ENCODE data around the gene MED27.

Gene MED27

DNA sequence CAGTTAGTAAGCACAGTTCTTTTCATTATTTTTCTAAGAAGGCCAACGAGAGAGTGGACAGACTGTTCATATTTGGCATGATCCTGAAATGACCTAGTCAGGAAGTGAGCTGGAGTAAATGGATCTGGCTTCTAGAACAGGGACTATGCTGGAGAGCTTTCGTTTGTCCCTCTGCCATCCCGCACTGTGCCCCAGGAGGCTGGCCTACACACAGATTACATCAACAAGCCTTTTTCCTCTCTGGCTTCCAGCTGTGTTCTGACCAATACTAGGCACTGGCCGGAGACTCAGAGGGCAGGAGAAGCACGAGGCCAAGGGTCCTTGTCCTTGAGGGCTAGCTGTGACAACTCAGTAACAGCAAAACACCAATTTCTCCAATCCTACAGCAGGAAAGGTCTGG, 127.8 kb downstream of the MED27 start:
- Histone ChIP-seq H3K9me3 (ENCODE audit: control insufficient read depth, insufficient read depth, low read length) (no peaks in the 10 kb centered on the region), H3K36me3 (ENCODE audit: control insufficient read depth, insufficient read depth, low read length) (no peaks in the 10 kb centered on the region), H3K27ac (ENCODE audit: low read length) (no peak overlapping the region), H3K27me3 (ENCODE audit: control insufficient read depth, insufficient read depth, low read length) (no peaks in the 10 kb centered on the region), H3K4me1 (ENCODE audit: control insufficient read depth, insufficient read depth, low read length) (peaks cover 1% of the 10 kb centered on the region; the same call in 1 of the 2 replicates), H3K4me3 (ENCODE audit: low read length) (no peak overlapping the region)
- DNase-seq (ENCODE audit: low read depth, low spot score), result no peak
- WGBS (ENCODE audit: insufficient coverage, insufficient read length), result no CpG with 5 or more reads among the region's 5 CpGs

DNA sequence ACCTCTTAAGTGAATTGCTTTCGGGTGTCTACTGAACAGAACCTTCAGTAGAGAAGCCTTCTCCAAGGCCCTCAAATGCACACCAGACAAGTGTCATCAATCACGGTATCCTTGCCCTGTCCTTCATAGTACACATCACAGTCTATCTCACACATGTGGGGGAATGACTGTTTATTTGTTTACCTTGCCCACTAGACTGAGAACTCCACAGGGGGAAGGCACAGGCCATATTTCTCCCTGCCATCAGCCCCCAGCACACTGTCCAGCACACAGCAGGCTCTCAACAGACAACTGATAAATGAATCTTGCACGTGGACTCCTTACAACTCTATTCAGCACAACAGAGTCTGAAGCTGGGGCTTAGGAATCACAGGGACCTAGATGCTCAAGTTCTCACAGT, 128.5 kb downstream of the MED27 start:
- WGBS (ENCODE audit: insufficient coverage, insufficient read length), result no CpG with 5 or more reads among the region's 3 CpGs
- H3K36me3 ChIP-seq (ENCODE audit: control insufficient read depth, insufficient read depth, low read length), result no peaks in the 10 kb centered on the region
- DNase-seq (ENCODE audit: low read depth, low spot score), result no peak
- no peak overlapping the region for H3K4me3 ChIP-seq (ENCODE audit: low read length)
- peaks cover 1% of the 10 kb centered on the region; the same call in 1 of the 2 replicates for H3K4me1 ChIP-seq (ENCODE audit: control insufficient read depth, insufficient read depth, low read length)
- no peaks in the 10 kb centered on the region for H3K27me3 ChIP-seq (ENCODE audit: control insufficient read depth, insufficient read depth, low read length)
- no peaks in the 10 kb centered on the region for H3K9me3 ChIP-seq (ENCODE audit: control insufficient read depth, insufficient read depth, low read length)
- H3K27ac ChIP-seq (ENCODE audit: low read length), result no peak overlapping the region

DNA sequence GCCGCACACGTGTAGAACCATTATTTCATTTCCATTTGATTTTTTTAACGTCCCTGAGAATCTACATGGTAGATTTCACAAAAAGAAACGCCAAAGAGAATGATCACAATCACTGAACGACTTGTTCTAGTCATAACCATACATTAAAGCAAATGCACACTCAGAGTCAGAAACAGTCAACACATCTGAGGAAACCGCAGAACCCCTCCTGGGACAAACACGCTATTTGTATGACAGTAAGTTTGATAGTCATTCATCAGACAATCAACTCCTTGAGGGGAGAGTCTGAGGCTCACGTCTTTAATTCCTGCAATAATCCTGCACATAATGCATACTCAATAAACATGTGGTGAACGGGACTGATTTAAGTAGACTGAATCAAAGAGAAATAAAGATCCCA, 129.2 kb downstream of the MED27 start:
- Histone ChIP-seq H3K27me3 (ENCODE audit: control insufficient read depth, insufficient read depth, low read length) (no peaks in the 10 kb centered on the region), H3K9me3 (ENCODE audit: control insufficient read depth, insufficient read depth, low read length) (no peaks in the 10 kb centered on the region), H3K27ac (ENCODE audit: low read length) (no peak overlapping the region), H3K4me1 (ENCODE audit: control insufficient read depth, insufficient read depth, low read length) (peaks cover 1% of the 10 kb centered on the region; the same call in 1 of the 2 replicates), H3K4me3 (ENCODE audit: low read length) (no peak overlapping the region), H3K36me3 (ENCODE audit: control insufficient read depth, insufficient read depth, low read length) (no peaks in the 10 kb centered on the region)
- no peak for DNase-seq (ENCODE audit: low read depth, low spot score)
- WGBS (ENCODE audit: insufficient coverage, insufficient read length), result no CpG with 5 or more reads among the region's 9 CpGs

DNA sequence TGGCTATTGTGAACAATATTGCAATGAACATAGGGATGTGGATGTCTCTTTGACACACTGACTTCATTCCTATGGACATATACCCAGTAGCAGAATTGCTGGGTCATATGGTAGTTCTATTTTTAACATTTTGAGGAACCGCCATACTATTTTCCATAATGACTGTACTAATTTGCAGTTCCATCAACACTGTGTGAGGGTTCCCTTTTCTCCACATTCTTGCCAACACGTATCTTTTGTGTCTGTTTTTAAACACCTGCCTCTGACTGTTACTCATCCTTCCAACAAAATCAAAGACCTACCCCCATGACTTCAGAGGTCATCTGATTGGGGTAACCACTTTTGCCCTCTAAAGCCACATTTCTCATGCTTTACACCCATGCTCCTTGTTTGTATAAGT, 133.5 kb downstream of the MED27 start:
- Histone ChIP-seq H3K27ac (ENCODE audit: low read length) (no peak overlapping the region), H3K9me3 (ENCODE audit: control insufficient read depth, insufficient read depth, low read length) (no peaks in the 10 kb centered on the region), H3K4me1 (ENCODE audit: control insufficient read depth, insufficient read depth, low read length) (peaks cover 2% of the 10 kb centered on the region; the same call in 1 of the 2 replicates), H3K36me3 (ENCODE audit: control insufficient read depth, insufficient read depth, low read length) (no peaks in the 10 kb centered on the region), H3K27me3 (ENCODE audit: control insufficient read depth, insufficient read depth, low read length) (no peaks in the 10 kb centered on the region), H3K4me3 (ENCODE audit: low read length) (no peak overlapping the region)
- DNase-seq (ENCODE audit: low read depth, low spot score), result no peak
- no CpG with 5 or more reads among the region's 2 CpGs for WGBS (ENCODE audit: insufficient coverage, insufficient read length)

DNA sequence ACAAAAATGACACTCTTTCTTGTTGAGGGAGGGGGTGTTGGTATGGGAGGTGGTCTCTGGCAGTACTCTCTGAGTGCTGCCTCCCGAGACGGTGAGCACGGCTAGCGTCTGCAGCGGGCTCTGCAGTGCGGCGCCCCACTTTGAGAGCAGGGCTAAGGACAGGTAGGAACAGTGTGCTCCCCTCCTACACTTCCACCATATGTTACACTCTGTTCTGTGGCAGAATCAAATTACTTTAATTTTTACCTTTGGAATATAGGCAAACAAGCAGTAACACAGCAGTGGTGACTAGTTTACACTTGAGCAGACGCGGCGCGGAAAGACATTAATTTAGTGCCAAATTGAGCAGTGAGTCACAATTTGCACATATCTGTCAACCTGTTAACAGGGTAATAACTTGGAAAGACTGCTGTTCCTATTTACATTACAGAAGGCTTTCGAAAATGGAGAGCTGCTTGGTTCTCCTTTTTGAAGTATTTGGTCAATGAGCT, 136.3 kb downstream of the MED27 start:
- Histone ChIP-seq H3K4me3 (ENCODE audit: low read length) (no peak overlapping the region), H3K4me1 (ENCODE audit: control insufficient read depth, insufficient read depth, low read length) (peaks cover 2% of the 10 kb centered on the region; the same call in 1 of the 2 replicates), H3K36me3 (ENCODE audit: control insufficient read depth, insufficient read depth, low read length) (no peaks in the 10 kb centered on the region), H3K9me3 (ENCODE audit: control insufficient read depth, insufficient read depth, low read length) (no peaks in the 10 kb centered on the region), H3K27me3 (ENCODE audit: control insufficient read depth, insufficient read depth, low read length) (no peaks in the 10 kb centered on the region), H3K27ac (ENCODE audit: low read length) (no peak overlapping the region)
- no CpG with 5 or more reads among the region's 12 CpGs for WGBS (ENCODE audit: insufficient coverage, insufficient read length)
- no peak for DNase-seq (ENCODE audit: low read depth, low spot score)

DNA sequence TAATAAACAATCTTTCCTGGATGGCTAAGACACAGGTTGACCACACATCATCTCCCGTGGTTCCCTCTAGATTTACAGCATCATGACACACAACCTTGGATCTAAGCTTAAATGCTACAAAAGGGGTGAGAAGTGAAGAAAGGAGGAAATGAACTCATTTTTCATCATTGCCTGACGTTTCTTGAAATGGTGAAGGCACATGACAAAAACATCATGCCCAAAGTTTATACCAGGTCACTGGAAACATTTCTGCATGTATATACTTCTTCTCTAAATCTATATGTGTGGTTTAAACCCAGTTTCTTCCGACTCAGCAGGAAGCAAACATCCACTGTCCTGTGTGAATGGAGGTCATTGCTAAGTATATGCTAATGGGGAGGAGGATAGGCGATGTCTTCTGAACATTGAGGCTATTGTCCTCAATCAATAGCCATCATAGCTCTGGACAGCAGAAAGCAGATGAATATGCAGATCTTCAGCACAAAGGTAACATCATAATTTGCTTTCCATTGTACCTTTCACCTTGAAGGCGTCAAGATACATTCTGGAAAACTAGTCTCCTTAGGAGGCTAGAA, 137.4 kb downstream of the MED27 start:
- H3K27me3 ChIP-seq (ENCODE audit: control insufficient read depth, insufficient read depth, low read length), result no peaks in the 10 kb centered on the region
- DNase-seq (ENCODE audit: low read depth, low spot score), result no peak
- no CpG with 5 or more reads among the region's 5 CpGs for WGBS (ENCODE audit: insufficient coverage, insufficient read length)
- H3K9me3 ChIP-seq (ENCODE audit: control insufficient read depth, insufficient read depth, low read length), result no peaks in the 10 kb centered on the region
- H3K27ac ChIP-seq (ENCODE audit: low read length), result no peak overlapping the region
- H3K4me3 ChIP-seq (ENCODE audit: low read length), result no peak overlapping the region
- no peaks in the 10 kb centered on the region for H3K36me3 ChIP-seq (ENCODE audit: control insufficient read depth, insufficient read depth, low read length)
- H3K4me1 ChIP-seq (ENCODE audit: control insufficient read depth, insufficient read depth, low read length), result peaks cover 2% of the 10 kb centered on the region; the same call in 1 of the 2 replicates

DNA sequence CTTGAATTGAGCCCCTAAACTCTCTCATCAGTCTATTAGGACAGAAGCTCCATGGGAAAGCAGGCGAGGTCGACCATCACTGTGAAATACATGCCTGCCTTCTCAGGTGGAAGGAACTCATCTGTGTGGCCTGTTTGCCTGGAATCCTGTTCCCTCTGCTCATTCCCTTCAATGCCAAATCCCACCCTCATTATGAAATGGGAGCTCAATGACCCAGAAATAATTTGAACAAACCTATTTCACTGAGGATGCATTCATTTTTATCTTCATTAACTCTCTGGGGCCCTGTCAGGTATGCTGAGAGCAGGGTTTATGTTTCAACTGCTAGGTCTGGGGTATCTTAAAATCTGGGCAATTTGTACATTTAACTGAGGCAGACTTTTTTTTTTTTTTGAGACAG, 142.2 kb downstream of the MED27 start:
- DNase-seq (ENCODE audit: low read depth, low spot score), result no peak
- no peaks in the 10 kb centered on the region for H3K36me3 ChIP-seq (ENCODE audit: control insufficient read depth, insufficient read depth, low read length)
- no peaks in the 10 kb centered on the region for H3K27me3 ChIP-seq (ENCODE audit: control insufficient read depth, insufficient read depth, low read length)
- H3K27ac ChIP-seq (ENCODE audit: low read length), result no peak overlapping the region
- no peaks in the 10 kb centered on the region; the same call in 1 of the 2 replicates for H3K4me1 ChIP-seq (ENCODE audit: control insufficient read depth, insufficient read depth, low read length)
- no peak overlapping the region for H3K4me3 ChIP-seq (ENCODE audit: low read length)
- no CpG with 5 or more reads among the region's 2 CpGs for WGBS (ENCODE audit: insufficient coverage, insufficient read length)
- H3K9me3 ChIP-seq (ENCODE audit: control insufficient read depth, insufficient read depth, low read length), result no peaks in the 10 kb centered on the region

DNA sequence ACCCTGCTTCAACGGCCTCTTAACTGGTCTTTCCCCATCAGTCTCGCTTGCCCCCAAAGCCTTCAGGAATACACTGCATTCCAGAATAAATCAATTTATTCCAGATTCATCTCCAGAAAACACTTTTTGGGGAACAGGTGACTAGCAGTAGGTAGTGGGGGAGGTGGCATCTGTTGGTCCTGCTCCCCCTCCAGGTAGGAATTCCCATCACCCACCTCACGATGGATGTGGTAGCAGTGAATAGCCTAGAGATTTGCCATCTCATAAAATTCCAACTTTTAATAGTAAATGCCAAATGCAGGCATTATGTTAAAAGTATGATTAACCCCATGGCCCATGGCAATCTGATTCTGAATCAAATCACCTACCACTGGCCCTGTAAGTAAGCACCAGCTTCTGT, 142.7 kb downstream of the MED27 start:
- no peak for DNase-seq (ENCODE audit: low read depth, low spot score)
- Histone ChIP-seq H3K36me3 (ENCODE audit: control insufficient read depth, insufficient read depth, low read length) (no peaks in the 10 kb centered on the region), H3K27me3 (ENCODE audit: control insufficient read depth, insufficient read depth, low read length) (no peaks in the 10 kb centered on the region), H3K27ac (ENCODE audit: low read length) (no peak overlapping the region), H3K4me3 (ENCODE audit: low read length) (no peak overlapping the region), H3K4me1 (ENCODE audit: control insufficient read depth, insufficient read depth, low read length) (no peaks in the 10 kb centered on the region), H3K9me3 (ENCODE audit: control insufficient read depth, insufficient read depth, low read length) (no peaks in the 10 kb centered on the region)
- WGBS (ENCODE audit: insufficient coverage, insufficient read length), result no CpG with 5 or more reads among the region's 3 CpGs

DNA sequence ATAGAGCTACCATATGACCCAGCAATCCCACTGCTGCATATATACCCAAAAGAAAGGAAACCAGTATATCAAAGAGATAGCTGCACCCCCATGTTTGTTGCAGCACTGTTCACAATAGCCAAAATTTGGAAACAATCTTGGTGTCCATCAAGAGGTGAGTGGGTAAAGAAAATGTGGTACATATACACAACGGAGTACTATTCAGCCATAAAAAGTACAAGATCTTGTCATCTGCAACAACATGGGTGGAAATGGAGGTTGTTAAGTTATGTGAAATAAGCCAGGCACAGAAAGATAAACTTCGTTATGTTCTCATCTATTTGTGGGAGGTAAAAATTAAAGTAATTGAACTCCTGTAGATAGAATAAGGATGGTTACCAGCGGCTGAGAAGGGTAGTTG, 145.0 kb downstream of the MED27 start:
- Histone ChIP-seq H3K27me3 (ENCODE audit: control insufficient read depth, insufficient read depth, low read length) (no peaks in the 10 kb centered on the region), H3K4me1 (ENCODE audit: control insufficient read depth, insufficient read depth, low read length) (no peaks in the 10 kb centered on the region), H3K27ac (ENCODE audit: low read length) (no peak overlapping the region), H3K9me3 (ENCODE audit: control insufficient read depth, insufficient read depth, low read length) (no peaks in the 10 kb centered on the region), H3K36me3 (ENCODE audit: control insufficient read depth, insufficient read depth, low read length) (no peaks in the 10 kb centered on the region), H3K4me3 (ENCODE audit: low read length) (no peak overlapping the region)
- DNase-seq (ENCODE audit: low read depth, low spot score), result no peak
- WGBS (ENCODE audit: insufficient coverage, insufficient read length), result no CpG with 5 or more reads among the region's 3 CpGs

DNA sequence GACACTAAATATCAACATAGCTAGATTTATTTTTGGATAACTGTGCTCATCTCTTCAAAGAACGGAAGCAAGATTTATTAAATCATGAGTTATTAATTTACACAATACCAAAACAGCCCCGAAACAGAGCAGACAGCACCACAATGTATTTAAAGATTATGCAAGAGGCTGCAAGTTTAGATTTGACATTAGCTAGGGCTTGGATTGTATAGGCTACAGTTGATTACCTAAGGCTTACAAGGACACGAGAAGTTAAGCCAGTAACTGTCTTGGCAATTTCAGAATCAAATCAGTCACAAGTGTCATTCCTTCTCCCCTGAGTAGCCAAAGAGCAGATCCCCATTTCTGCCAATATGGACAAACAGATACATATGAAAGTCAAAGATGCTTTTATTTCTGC, 152.6 kb downstream of the MED27 start:
- no CpG with 5 or more reads among the region's 3 CpGs for WGBS (ENCODE audit: insufficient coverage, insufficient read length)
- H3K4me1 ChIP-seq (ENCODE audit: control insufficient read depth, insufficient read depth, low read length), result peaks cover 3% of the 10 kb centered on the region; the same call in 1 of the 2 replicates
- DNase-seq (ENCODE audit: low read depth, low spot score), result no peak

DNA sequence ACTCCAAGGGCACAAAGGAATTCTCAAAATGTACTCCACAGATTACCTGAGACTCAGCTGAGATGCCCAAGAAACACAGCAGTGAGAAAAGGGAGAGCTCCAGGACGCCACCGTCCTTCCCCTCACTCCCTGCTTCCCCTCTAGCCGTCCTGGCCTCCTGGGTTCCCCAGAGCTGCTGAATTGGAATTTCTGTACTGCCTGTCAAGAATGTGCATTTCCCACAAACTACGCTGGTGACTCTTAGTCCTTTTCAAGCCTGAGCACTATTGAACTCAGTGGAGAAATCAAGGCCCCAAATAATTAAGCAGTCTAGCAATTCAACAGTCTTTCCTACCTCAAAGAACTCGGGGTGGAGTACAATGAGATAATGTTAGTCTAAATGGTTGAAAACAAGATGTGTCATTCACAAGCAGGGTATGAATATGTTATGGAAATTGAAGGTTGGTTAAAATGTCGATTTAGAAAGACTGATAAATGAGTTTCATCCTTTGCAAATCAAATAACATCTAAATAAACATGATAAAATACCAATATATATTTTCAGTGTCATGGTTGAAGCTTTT, 153.2 kb downstream of the MED27 start:
- H3K27ac ChIP-seq (ENCODE audit: low read length), result no peak overlapping the region
- DNase-seq (ENCODE audit: low read depth, low spot score), result no peak
- H3K9me3 ChIP-seq (ENCODE audit: control insufficient read depth, insufficient read depth, low read length), result no peaks in the 10 kb centered on the region
- WGBS (ENCODE audit: insufficient coverage, insufficient read length), result 100% methylated on average over 1 of the region's 6 CpGs
- no peaks in the 10 kb centered on the region for H3K27me3 ChIP-seq (ENCODE audit: control insufficient read depth, insufficient read depth, low read length)
- no peaks in the 10 kb centered on the region for H3K36me3 ChIP-seq (ENCODE audit: control insufficient read depth, insufficient read depth, low read length)
- H3K4me3 ChIP-seq (ENCODE audit: low read length), result no peak overlapping the region
- peaks cover 3% of the 10 kb centered on the region; the same call in 1 of the 2 replicates for H3K4me1 ChIP-seq (ENCODE audit: control insufficient read depth, insufficient read depth, low read length)

More for the DNA sequence above, 152.6 kb downstream of the MED27 start:
- Histone ChIP-seq H3K9me3 (ENCODE audit: control insufficient read depth, insufficient read depth, low read length) (no peaks in the 10 kb centered on the region), H3K27ac (ENCODE audit: low read length) (no peak overlapping the region), H3K4me3 (ENCODE audit: low read length) (no peak overlapping the region), H3K36me3 (ENCODE audit: control insufficient read depth, insufficient read depth, low read length) (no peaks in the 10 kb centered on the region), H3K27me3 (ENCODE audit: control insufficient read depth, insufficient read depth, low read length) (no peaks in the 10 kb centered on the region)
